HepG2 (cell line): ENCODE measurements around the gene RPP21. TPM values are rescaled to one million over a fixed set of nuclear protein-coding genes. Genes with fewer than 3 reads are reported as not detected.

ENCODE experiments used
- AKNA ChIP-seq: sonication (generic); formaldehyde crosslinking; IDR thresholded peaks from 2 replicates; pipeline ENCODE4 v1.4.0; 2020; ENCODE audit warnings: missing genetic modification reagents, borderline replicate concordance
- ARNTL ChIP-seq: sonication (generic); formaldehyde crosslinking; IDR thresholded peaks from 2 replicates; pipeline ENCODE4 v1.4.0; 2020; ENCODE audit warnings: mild to moderate bottlenecking, missing genetic modification reagents
- BRF2 ChIP-seq: sonication (generic); formaldehyde crosslinking; IDR thresholded peaks from 2 replicates; pipeline ENCODE4 v1.8.1; 2022; ENCODE audit warnings: mild to moderate bottlenecking, missing genetic modification reagents
- CENPT ChIP-seq: sonication (generic); formaldehyde crosslinking; IDR thresholded peaks from 2 replicates; pipeline ENCODE4 v1.8.0; 2022; ENCODE audit warnings: low read depth, mild to moderate bottlenecking, moderate library complexity, missing genetic modification reagents
- ESRRA ChIP-seq: sonication (generic); formaldehyde crosslinking; IDR thresholded peaks from 2 replicates; pipeline ENCODE4 v1.5.1; 2020; ENCODE audit warnings: mild to moderate bottlenecking, low read depth, missing genetic modification reagents
- KAT8 ChIP-seq: IDR thresholded peaks from 2 replicates; pipeline ENCODE4 v1.6.1; 2016; ENCODE audit warnings: missing genetic modification reagents, missing compliant biosample characterization
- MED8 ChIP-seq: sonication (generic); formaldehyde crosslinking; IDR thresholded peaks from 2 replicates; pipeline ENCODE4 v1.8.1; 2023; ENCODE audit warnings: mild to moderate bottlenecking, missing genetic modification reagents; ENCODE audit not compliant: insufficient replicate concordance
- NR2F6 ChIP-seq, 2 experiments: IDR thresholded peaks; 2 replicates each; pipeline ENCODE4 v1.6.1; 2016; ENCODE audit warnings: antibody characterized with exemption in 1 of 2, mild to moderate bottlenecking in 1 of 2
- RNF219 ChIP-seq: sonication (generic); formaldehyde crosslinking; IDR thresholded peaks from 2 replicates; pipeline ENCODE4 v1.5.0; 2020; ENCODE audit warnings: mild to moderate bottlenecking, missing genetic modification reagents
- SNAPC2 ChIP-seq: sonication (generic); formaldehyde crosslinking; IDR thresholded peaks from 2 replicates; pipeline ENCODE4 v1.8.1; 2022; ENCODE audit warnings: mild to moderate bottlenecking, missing genetic modification reagents
- ZNF160 ChIP-seq: sonication (generic); formaldehyde crosslinking; IDR thresholded peaks from 2 replicates; pipeline ENCODE4 v1.8.0; 2022; ENCODE audit warnings: mild to moderate bottlenecking, inconsistent platforms, missing genetic modification reagents
- ZNF225 ChIP-seq: sonication (generic); formaldehyde crosslinking; IDR thresholded peaks from 2 replicates; pipeline ENCODE4 v1.4.0; 2020; ENCODE audit warnings: mild to moderate bottlenecking, missing genetic modification reagents
- ZNF503 ChIP-seq: sonication (generic); formaldehyde crosslinking; IDR thresholded peaks from 2 replicates; pipeline ENCODE4 v1.4.0; 2020; ENCODE audit warnings: missing genetic modification reagents
- ZNF556 ChIP-seq: sonication (generic); formaldehyde crosslinking; IDR thresholded peaks from 2 replicates; pipeline ENCODE4 v1.4.0; 2020; ENCODE audit warnings: mild to moderate bottlenecking, missing genetic modification reagents, borderline replicate concordance
- ZSCAN21 ChIP-seq: sonication (generic); formaldehyde crosslinking; IDR thresholded peaks from 2 replicates; pipeline ENCODE4 v1.8.0; 2022; ENCODE audit warnings: mild to moderate bottlenecking, missing genetic modification reagents, moderate library complexity, borderline replicate concordance
- polyA plus RNA-seq, 8 experiments: library from polyadenylated mRNA; depleted of rRNA in 3 of 8; stranded (reverse) in 7 of 8; unstranded in 1 of 8; fragments of >200 nt; fragmentation: Illumina TruSeq in 4 of 8; extraction: Trizol in 4 of 8; gene quantifications; 2 replicates each; pipeline versions ENCODE4 v1.2.1 to v1.2.3, GENCODE V29; 2011 to 2016; ENCODE audit warnings: low read depth in 4 of 8, missing spikeins in 1 of 8, mixed read lengths in 1 of 8; ENCODE audit not compliant: insufficient read depth in 1 of 8
- total RNA-seq, 5 experiments: library from RNA; depleted of rRNA; stranded (reverse); fragments of >200 nt; fragmentation: Illumina TruSeq; extraction: Trizol; gene quantifications; 2 replicates each; pipeline ENCODE4 v1.2.3, GENCODE V29; 2016; ENCODE audit warnings: low read depth in 1 of 5
- TF ChIP-seq, protein P1 (sequence below): sonication (generic); formaldehyde crosslinking; IDR thresholded peaks from 2 replicates; pipeline ENCODE4 v1.8.0; 2022; ENCODE audit warnings: missing genetic modification reagents, mild to moderate bottlenecking, borderline replicate concordance

Gene RPP21
- total and polyA plus RNA-seq, 2 of the 13 experiments (the other 11 are each of a cell fraction or from before 2014, with no cell fraction given): 53.1 to 72.3 TPM

DNA sequence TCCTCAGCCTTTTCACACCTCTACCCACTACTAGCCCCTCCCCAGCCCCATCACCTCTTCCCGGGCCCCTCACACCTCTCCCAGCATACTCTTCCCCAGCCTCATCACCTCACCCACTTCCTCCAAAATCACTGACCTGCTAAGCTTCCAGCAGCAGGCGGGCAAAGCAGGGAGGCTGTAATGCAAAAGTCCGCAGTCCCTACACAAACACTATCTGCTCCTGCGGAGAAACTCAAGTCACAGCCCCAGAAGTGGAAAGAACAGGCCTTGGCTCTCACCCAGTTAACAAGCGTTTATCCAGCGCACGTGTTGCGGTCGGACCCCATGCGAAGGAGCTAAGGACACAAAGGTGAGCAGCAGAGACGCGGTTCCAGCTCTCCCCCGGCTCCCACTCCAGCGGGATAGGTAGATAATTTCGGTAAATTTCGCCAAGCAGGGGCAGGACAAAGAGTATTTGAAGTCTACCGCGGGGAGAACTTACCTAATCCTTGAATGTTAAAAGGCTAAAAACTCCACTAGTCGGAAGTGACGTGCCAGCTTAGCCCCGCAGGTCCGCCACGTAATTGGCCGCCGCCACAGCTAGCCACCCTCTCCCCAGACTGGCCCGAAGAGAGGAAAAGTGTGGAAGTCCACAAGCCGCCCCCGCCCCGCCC, 19.0 kb upstream of the RPP21 start (continued):
- 0 out of 2 replicates have a peak, but pooled peaks have one; percentile 31 for TF ChIP-seq RNF219 (CRISPR knock-in tag)
- peak; percentile 87; the same call in 1 of the 2 replicates for TF ChIP-seq SNAPC2 (CRISPR knock-in tag)
- no peak for TF ChIP-seq CENPT (CRISPR knock-in tag)
- TF ChIP-seq BRF2 (CRISPR knock-in tag): peak; percentile 57; the same call in 1 of the 2 replicates
- TF ChIP-seq ARNTL (CRISPR knock-in tag): 0 out of 2 replicates have a peak, but pooled peaks have one; percentile 19
- TF ChIP-seq KAT8 (CRISPR knock-in tag): no peak; the same call in 1 of the 2 replicates
- TF ChIP-seq, protein P1, sequence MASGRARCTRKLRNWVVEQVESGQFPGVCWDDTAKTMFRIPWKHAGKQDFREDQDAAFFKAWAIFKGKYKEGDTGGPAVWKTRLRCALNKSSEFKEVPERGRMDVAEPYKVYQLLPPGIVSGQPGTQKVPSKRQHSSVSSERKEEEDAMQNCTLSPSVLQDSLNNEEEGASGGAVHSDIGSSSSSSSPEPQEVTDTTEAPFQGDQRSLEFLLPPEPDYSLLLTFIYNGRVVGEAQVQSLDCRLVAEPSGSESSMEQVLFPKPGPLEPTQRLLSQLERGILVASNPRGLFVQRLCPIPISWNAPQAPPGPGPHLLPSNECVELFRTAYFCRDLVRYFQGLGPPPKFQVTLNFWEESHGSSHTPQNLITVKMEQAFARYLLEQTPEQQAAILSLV: no peak
- peak; percentile 60 for TF ChIP-seq ZNF225 (CRISPR knock-in tag)
- TF ChIP-seq AKNA: peak; percentile 59; the same call in 1 of the 2 replicates
- 0 out of 2 replicates have a peak, but pooled peaks have one; percentile 41 for TF ChIP-seq ZNF556 (CRISPR knock-in tag)
- peak; percentile 13; the same call in 1 of the 2 replicates for TF ChIP-seq ESRRA (CRISPR knock-in tag)
- TF ChIP-seq ZSCAN21 (CRISPR knock-in tag): no peak
- TF ChIP-seq ZNF160 (CRISPR knock-in tag): 0 out of 2 replicates have a peak, but pooled peaks have one; percentile 40
- 0 out of 2 replicates have a peak, but pooled peaks have one; percentile 7 for TF ChIP-seq NR2F6 (IDR thresholded peaks at IDR 0.05)
- TF ChIP-seq NR2F6 (CRISPR knock-in tag; IDR thresholded peaks at IDR 0.05): no peak
- no peak for TF ChIP-seq ZNF503 (CRISPR knock-in tag)
- TF ChIP-seq MED8 (CRISPR knock-in tag): no peak
